Stimulated activated CD8-positive, alpha-beta memory T cell treated with anti-CD3 and anti-CD28 coated beads, Interleukin-2, amount 100 ng/mL, for 1 hour (primary cell): Measurements from ENCODE around the gene COL11A2.

Experiments used
- DNase-seq, 2 donors: peaks; one replicate each; pipeline ENCODE4 v3.0.0-alpha.2; 2020; ENCODE audit warnings: low read depth in 2 of 2

COL11A2 gene

DNA sequence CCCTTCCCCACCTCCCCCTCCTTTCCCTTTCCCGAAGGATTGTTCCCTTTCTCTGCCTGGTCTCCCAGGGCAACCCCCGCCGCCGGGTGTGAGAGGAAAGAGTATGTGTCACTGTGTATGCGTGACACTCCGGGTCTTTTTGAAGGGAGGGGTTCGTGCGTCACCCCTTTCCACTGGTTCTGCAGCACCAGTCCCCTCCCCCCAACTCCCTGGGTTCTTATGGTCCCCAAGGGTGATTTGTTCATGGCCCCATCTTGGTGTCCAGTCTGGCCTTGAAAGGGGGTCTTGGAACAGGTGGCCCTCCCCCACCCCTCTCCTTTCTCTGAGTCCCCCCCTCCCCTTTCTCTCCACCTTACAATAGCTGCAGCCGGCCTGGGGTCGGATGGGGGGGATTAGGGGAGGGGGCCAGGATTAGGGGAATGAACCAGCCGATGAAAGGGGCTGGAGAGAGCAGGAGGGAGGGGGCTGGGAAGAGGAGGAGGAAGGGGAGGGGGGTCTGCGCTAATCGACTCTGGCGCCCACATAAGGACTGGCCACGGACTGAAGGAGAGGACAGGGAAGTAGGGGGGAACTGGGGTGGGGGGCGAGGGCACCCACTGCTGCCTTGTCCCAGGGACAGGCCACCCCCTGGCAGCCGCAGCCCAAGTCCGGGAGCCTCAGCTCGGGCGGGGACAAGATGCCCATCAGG lies 14.7 kb upstream of the COL11A2 start:
- no peak for DNase-seq

DNA sequence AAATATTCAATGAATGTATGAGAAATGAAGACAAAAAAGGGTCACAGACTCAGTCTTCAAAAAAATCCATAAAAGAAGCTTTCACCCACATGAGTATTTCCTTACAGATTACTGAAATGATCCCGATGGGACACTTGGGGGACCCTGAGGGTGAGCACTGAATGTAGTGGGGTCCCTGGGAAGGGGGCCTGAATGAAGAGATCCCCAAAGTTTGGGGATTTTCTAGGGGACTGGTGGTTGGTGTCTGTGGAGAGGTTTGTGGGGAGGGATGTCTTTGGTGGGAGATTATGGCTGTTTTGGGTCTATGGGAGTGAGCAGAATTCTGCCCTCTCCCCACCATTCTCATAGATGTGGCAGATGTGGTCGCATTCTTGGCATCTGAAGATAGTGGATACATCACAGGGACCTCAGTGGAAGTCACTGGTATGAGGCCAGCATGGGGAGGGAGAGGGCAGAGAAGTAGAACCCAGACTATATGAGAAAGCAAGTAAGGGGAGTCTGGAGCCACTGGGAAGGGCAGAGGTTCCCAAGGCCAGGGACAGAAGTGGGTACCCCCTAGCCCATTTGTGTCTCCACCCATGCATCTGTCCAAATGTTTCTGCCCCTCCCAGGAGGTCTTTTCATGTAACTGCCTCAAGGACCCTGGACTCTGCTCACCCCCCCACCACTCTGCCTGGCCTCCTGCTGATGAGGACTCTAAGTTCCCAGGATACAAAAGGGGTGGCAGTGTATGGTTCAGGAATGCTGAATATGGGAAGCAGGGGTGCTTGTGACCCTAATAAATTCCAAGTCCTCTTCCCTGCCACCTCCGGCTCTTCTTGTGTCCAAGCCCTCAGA lies 14.0 kb upstream of the COL11A2 start:
- no peak for DNase-seq

DNA sequence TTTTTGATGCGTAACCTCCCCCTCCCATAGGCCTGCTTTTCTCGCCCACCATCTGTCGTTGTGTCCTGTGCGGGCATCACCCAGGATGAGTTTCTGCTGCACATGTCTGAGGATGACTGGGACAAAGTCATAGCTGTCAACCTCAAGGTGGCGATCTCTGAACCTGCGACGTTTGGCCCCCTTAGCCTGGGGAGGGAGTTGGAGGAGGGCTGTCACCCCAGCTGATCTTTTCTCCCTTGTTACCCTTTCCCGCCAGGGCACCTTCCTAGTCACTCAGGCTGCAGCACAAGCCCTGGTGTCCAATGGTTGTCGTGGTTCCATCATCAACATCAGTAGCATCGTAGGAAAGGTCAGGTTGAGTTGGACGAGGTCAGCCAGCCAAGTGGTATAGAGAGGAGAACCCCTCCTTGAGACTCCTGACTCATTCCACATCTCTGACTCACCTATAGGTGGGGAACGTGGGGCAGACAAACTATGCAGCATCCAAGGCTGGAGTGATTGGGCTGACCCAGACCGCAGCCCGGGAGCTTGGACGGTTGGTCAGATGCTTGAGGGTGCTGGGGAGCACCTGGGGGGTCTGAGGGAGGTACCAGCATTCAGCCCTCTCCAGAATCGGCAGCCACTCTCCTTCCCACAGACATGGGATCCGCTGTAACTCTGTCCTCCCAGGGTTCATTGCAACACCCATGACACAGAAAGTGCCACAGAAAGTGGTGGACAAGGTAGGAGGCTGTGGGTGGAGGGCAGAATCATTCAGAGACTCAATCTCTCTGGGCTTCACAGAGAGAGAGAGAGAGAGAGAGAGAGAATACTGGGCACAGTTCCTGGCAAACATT lies 13.1 kb upstream of the COL11A2 start:
- DNase-seq = no peak

DNA sequence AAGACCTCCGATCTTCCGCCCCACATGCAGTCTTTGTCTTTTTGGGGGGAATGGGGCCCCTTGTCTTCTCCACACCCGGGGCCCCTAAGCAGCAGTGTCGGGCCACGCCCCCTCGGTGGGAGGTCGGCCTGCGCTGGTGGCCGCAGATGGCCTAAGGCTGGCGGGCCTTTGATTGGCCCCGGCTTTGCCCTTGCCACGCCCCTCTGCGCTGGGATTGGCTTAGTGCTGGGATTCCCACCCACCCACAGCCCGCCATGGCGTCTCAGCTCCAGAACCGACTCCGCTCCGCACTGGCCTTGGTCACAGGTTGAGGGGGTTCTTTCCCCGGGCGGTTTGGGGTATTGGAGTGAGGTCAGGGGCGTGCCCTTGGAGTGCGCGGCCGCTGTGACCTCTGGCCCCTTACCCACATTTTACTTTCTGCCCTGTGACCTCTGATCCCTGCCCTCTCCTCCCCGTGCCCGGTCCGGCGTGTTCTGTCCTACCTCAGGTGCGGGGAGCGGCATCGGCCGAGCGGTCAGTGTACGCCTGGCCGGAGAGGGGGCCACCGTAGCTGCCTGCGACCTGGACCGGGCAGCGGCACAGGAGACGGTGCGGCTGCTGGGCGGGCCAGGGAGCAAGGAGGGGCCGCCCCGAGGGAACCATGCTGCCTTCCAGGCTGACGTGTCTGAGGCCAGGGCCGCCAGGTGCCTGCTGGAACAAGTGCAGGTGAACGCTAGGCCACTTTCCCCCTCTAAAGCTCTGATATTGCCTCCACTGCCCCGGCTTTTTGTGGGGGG lies 12.3 kb upstream of the COL11A2 start, which contains the start of gene HSD17B8:
HSD17B8 (plus strand) TSS at position 241 of the 776 bp plus-strand sequence; CDS start at position 255, 14 bp downstream.
- DNase-seq = peak; percentile 76 to 87

DNA sequence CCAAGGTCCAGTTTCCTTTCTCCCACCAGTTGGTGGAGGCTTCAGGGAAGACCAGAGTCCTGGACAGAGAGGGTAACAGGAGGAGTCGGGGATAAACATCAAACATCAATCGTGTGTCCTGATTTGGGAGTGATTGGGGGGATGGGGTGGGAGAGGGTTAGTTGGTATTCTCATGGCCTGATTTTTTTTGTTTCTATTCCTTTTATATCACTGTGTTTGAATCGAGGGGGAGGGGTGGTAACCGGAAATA lies 11.8 kb upstream of the COL11A2 start:
- DNase-seq = no peak

DNA sequence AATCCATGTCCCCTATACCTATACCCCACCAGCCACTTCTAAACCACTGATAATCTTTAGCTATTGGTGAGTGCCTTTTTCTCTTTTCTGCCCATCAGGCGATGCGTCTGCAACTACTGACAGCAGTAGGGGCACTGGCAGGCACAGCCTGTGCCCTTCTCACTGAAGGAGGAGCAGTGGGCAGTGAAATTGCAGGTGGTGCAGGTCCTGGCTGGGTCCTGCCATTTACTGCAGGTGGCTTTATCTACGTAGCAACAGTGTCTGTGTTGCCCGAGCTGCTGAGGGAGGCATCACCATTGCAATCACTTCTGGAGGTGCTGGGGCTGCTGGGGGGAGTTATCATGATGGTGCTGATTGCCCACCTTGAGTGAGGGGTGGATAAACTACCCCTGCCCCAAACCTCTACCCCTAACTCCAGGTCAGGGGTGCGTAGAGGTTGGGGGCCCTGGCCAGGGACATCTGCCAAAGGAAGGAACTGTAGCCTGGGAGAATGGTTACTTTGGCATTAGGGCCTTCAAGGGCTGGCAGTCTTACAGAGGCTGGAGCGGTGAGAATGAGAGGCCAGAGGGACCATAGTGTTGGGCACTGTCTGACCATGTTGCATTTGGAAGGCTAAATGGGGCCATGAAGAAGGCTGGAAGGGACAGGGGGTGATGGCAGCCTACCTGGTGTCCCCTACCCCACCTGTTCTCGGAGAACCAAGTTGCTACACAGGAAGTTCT lies 11.3 kb upstream of the COL11A2 start:
- DNase-seq = no peak

DNA sequence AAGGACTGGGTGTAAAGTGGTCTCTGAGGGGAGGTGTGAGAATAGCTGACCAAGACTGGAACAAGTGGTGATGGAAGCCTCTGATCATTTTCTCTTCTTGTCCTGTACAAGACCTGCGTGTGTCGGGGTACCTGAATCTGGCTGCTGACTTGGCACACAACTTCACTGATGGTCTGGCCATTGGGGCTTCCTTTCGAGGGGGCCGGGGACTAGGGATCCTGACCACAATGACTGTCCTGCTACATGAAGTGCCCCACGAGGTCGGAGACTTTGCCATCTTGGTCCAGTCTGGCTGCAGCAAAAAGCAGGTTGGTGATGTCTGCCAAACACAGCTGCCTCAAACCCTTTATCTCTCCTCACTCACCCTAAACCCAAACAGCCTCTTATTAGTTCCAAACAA lies 10.5 kb upstream of the COL11A2 start:
- no peak for DNase-seq

DNA sequence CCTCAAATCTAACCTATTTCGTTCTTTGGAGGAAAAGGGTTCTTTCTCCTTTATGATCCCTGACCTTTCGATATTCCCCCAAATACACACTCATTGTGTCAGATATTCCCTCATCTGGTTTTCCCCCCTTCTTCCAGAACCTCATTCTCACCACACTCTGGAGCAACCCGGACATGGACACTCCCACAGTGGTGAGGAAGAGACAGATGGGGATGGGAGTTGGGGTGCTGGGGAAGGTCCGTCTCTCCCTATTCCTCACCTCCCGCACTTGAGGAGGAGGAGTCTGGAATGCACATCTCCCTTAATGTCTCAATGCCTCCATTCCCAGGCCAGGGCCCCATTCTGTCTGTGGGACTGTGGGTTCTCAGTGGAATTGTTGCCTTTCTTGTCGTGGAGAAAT lies 9.7 kb upstream of the COL11A2 start:
- no peak for DNase-seq

DNA sequence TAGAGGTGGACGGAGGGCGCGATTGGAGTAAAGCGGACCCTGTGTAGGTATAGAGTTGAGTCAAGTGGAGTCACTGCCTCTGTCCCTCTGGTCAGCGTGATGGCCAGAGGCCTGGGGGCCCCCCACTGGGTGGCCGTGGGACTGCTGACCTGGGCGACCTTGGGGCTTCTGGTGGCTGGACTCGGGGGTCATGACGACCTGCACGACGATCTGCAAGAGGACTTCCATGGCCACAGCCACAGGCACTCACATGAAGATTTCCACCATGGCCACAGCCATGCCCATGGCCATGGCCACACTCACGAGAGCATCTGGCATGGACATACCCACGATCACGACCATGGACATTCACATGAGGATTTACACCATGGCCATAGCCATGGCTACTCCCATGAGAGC lies 8.9 kb upstream of the COL11A2 start:
- DNase-seq = no peak

DNA sequence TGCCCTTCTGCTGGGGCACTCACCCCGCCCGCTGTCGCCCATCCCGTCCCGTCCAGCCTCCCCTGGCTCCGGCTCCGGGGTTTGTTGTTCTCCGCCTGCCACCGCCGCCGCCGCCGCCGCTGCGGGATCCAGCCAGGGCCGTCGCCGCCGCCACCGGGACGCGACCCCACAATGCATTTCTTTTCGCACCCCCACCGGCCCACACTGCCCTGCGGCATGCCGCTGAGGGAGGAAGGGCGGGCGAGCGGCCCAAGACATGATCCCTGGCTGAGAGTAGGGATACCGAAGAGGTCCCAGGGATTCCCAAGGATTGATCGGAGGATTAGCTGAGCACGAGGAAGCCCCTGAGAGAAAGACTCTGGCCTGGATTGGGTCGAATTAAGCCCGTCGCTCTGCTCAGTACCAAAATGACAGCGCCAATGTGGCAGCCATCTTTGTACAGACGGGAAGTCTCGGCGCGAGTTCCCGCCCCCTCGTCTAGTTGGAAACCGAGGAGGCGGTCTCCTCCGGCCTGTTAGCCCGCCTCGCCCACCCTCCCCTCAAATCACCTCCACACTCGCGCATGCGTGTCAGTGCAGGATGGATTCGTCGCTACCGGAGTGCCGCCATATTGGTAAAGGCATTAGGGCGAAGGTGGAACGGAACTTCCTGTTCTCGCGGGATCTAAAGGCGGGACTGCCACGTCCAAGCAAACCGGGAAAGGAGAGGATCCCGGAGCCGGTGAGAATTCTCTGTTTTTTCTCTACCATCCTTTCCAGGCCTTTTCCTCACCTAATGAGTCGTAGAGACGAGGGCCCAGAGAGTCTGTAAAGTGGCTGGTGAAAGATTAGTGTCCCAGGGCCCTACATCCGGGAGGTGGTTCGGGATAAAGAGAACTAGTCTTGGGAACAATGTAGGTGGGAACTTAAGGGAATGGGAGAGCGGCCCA lies 8.2 kb upstream of the COL11A2 start, which contains the start of the genes RXRB and SLC39A7:
RXRB (minus strand) TSS at position 447 of the 928 bp plus-strand sequence; CDS start at position 258, 189 bp downstream.
SLC39A7 (plus strand) TSS at position 649 of the 928 bp plus-strand sequence. CDS start 379 bp downstream, outside the sequence.
- peak; percentile 98 to 99 for DNase-seq

DNA sequence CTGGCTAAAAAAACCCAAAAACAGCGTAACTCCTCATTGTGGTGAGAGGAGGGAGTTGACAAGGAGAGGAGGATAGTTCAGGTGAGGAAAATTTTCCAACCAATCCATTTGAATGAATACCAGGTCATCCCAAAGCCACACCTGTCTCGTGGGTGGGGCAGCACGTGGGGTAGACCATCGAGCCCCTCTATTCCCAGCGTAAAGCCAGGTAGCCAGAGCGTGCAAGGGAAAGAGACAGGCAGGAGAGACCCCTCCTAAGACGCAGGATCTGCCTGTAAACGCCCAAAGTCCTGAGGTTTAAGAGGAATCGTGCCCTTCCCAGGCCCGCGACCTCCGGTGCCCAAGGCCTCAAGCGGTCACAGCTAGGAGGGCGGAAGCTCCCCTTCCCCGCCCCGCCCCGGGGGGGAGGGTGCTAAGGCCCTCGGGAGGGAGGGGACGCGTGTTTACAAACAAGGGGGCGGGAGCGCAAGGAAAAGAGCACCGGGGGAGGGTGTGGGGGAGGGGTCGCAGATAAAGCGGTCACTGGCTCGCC lies 7.5 kb upstream of the COL11A2 start:
- peak; percentile 40 to 42 for DNase-seq

DNA sequence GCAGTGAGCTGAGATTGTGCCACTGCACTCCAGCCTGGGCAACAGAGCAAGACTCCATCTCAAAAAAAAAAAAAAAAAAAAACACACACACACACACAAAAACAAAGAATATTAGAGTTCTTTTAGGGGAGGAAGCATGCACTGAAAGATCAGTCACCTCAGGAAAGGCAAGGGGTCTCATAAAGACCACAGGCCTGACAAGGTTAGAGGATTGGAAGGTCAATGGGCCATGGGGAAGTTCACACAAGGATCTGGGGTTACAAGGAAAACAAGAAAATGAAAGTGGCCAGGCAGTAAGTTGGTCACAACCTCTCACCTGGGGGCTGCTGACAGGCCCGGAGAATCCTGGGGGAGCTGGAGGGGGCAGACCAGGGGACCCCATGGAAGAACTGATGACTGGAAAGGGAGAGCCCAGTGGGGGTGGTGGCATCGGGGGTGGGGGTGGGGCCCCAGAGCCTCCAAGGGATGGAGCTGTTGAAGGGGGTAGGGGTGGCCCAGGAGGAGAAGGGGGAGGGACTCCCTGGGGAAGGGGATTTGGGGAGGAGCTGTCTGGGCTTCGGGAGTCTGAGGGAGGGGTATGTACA lies 6.7 kb upstream of the COL11A2 start:
- no peak for DNase-seq

DNA sequence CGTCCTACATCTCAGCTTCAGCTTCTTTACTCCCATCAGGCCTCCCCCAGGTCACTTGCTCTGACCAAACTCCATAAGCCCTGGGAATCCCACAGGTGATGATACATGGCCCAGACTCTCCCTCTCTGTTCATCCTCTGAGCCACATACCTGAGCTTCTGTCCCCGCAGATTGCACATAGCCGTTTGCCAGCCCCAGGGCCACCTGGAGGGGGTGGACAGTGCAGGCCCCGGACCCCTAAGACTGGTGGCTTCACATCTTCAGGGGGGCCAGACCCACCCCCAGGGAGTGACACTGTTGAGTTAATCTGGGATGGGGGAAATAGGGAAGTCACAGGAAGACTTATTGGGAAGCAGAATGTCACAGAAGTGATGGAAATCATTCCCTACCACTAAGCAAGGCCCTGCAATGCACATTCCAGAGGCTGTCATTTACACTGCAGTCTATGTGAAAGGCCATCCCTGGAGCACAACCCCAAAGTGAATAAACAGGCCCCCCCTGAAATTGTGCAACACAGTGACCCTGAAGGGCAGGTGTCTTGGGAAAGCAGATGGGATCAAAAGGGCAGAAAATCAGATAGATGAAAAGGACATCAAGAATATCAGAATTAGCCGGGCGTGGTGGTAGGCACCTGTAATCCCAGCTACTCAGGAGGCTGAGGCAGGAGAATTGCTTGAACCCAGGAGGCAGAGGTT lies 6.0 kb upstream of the COL11A2 start:
- DNase-seq = no peak

DNA sequence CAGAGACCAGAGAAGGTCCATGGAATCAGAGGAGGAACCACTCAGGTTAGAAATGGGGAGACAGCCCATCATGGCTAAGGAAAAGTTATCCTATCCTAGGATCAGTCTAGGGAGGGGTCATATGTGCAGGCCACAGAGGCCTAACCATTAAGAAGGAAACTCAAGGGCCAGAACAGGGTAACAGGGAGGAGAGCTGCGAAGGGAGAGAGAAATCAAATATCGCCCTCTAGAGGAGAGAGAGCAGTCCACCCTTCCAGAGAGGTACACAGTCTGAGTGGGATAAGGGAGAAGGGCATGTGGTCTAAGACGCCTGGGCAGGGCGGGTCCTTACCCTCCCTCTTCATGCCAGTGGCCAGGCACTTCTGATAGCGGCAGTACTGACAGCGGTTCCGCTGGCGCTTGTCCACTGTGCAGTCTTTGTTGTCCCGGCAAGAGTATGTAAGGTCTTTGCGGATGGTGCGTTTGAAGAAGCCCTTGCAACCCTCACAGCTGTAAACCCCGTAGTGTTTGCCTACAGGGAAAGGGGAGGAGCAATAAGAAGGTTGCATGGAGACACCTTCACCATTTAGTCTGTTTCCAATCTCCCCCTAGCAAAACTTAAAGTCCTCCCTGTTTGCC lies 5.3 kb upstream of the COL11A2 start:
- DNase-seq = no peak

DNA sequence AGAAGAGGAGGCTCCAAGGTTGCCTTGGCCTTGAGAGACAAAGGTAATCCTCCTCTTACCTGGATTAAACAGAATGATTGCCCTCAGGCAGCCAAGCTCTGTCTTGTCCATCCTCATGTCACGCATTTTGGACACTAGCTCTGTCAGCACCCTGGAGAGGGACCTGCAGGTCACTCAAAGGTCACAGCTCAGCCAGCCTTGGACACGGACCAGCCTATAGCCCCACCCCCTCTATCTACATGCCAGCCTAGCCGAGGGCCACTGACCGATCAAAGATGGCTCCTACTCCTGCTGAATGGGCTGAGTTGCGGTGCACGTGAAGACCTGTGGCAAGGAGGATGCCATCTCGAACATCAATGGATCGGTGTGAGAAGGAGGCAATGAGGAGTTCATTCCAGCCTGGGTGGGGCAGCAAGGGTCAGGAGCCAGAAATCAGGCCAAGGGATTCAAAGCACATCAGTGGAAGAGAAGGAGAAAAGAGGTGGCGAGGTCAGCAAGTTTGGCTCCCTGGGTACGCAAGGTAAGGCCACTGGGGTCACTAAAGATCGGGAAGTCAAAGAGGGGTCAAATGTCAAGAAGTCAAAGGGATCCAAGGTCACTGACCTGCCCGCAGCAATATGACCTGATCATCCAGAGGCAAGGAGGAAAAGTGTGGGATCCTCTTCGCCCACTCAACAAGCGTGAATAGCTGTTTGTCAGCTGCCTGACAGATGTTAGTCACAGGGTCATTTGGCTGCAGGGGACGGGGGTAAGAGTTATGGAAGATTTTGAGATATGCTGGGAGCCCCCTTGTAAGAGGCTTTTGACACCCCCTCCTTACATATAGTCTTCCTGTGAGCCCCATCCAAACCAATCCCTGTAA lies 3.3 kb upstream of the COL11A2 start:
- DNase-seq = no peak

DNA sequence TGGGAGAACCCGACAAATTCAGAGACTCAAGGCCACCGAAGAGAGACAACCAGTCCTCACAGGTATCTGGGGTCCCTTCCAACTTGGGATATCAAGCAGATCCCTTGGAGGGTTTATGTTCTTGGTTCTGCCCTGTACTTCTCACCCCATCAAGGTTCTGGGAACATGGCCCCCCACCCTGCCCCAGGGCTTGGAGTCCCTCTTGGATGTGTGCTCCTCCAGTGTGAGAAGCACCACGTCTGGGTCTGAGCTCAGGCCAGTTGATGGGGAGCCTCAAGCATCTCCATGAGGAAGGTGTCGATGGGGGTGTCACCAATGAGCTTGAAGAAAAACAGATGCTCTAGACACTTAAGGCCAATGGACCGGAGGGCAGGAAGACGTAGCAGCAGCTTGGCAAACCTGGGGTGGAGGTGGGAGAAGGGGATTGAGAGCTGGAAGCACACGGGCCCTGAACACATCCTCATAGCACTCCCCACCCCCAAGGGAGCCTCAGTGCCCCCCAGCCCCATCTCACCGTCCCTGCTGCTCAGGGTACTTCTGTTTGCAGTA lies 2.2 kb upstream of the COL11A2 start:
- no peak for DNase-seq

DNA sequence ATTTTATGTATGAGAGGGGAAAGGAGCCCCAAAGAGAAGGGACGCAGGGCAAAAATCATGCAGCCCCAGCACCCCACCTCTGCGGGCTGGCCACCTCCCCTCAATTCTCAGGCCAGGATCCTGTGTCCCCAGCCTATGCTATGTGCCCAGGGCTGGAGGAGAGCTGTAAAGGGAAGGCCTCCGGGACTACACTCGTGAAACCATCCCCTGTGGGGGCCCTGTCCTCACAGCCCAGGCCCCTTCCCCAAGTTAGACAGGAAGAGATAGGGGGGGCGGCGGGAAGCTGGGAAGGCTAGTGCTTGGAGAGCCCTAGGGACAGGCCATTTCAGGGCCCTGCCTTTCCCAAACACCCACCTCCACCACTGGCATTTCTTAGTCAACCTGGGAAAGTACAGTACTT lies 1.4 kb upstream of the COL11A2 start:
- DNase-seq = no peak
